Measurements from ENCODE around the gene SETD1A.

Gene SETD1A

DNA sequence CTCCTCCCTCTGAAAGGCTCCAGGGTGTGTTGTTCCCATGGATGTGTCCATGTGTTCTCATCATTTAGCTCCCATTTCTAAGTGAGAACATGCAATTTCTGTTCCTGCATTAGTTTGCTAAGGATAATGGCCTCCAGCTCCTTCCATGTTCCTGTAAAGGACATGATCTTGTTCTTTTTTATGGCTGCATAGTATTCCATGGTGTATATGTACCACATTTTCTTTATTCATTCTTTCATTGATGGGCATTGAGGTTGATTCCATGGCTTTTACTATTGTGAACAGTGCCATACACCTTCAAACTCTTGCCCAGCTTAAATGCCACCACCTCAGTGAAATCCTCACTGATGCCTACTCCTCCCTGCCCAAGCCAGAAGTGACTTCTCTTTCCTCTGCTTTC lies 13.2 kb upstream of the SETD1A start:
- H3K27me3 ChIP-seq (ENCODE audit: insufficient read depth, poor library complexity, severe bottlenecking): no peaks in the 10 kb centered on the region
- H3K27ac ChIP-seq (replicated peaks): no peak overlapping the region
- H3K4me3 ChIP-seq (replicated peaks; ENCODE audit: insufficient read depth, low read length): no peak overlapping the region
- no peak for DNase-seq (ENCODE audit: low read depth in 1 of 2, low spot score in 1 of 2)
- TF ChIP-seq, protein P1, sequence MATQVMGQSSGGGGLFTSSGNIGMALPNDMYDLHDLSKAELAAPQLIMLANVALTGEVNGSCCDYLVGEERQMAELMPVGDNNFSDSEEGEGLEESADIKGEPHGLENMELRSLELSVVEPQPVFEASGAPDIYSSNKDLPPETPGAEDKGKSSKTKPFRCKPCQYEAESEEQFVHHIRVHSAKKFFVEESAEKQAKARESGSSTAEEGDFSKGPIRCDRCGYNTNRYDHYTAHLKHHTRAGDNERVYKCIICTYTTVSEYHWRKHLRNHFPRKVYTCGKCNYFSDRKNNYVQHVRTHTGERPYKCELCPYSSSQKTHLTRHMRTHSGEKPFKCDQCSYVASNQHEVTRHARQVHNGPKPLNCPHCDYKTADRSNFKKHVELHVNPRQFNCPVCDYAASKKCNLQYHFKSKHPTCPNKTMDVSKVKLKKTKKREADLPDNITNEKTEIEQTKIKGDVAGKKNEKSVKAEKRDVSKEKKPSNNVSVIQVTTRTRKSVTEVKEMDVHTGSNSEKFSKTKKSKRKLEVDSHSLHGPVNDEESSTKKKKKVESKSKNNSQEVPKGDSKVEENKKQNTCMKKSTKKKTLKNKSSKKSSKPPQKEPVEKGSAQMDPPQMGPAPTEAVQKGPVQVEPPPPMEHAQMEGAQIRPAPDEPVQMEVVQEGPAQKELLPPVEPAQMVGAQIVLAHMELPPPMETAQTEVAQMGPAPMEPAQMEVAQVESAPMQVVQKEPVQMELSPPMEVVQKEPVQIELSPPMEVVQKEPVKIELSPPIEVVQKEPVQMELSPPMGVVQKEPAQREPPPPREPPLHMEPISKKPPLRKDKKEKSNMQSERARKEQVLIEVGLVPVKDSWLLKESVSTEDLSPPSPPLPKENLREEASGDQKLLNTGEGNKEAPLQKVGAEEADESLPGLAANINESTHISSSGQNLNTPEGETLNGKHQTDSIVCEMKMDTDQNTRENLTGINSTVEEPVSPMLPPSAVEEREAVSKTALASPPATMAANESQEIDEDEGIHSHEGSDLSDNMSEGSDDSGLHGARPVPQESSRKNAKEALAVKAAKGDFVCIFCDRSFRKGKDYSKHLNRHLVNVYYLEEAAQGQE (IDR thresholded peaks at IDR 0.05; ENCODE audit: insufficient replicate concordance, low read depth): no peak
- TF ChIP-seq POLR2AphosphoS5 (IDR thresholded peaks at IDR 0.05; ENCODE audit: low read depth) (no peak), GABPA (IDR thresholded peaks at IDR 0.05; ENCODE audit: low read depth) (no peak), SPI1 (IDR thresholded peaks at IDR 0.05; ENCODE audit: borderline replicate concordance, low read depth) (no peak)
- TF ChIP-seq, protein P2, sequence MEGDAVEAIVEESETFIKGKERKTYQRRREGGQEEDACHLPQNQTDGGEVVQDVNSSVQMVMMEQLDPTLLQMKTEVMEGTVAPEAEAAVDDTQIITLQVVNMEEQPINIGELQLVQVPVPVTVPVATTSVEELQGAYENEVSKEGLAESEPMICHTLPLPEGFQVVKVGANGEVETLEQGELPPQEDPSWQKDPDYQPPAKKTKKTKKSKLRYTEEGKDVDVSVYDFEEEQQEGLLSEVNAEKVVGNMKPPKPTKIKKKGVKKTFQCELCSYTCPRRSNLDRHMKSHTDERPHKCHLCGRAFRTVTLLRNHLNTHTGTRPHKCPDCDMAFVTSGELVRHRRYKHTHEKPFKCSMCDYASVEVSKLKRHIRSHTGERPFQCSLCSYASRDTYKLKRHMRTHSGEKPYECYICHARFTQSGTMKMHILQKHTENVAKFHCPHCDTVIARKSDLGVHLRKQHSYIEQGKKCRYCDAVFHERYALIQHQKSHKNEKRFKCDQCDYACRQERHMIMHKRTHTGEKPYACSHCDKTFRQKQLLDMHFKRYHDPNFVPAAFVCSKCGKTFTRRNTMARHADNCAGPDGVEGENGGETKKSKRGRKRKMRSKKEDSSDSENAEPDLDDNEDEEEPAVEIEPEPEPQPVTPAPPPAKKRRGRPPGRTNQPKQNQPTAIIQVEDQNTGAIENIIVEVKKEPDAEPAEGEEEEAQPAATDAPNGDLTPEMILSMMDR (IDR thresholded peaks at IDR 0.05; ENCODE audit: insufficient read depth, low read length): no peak

DNA sequence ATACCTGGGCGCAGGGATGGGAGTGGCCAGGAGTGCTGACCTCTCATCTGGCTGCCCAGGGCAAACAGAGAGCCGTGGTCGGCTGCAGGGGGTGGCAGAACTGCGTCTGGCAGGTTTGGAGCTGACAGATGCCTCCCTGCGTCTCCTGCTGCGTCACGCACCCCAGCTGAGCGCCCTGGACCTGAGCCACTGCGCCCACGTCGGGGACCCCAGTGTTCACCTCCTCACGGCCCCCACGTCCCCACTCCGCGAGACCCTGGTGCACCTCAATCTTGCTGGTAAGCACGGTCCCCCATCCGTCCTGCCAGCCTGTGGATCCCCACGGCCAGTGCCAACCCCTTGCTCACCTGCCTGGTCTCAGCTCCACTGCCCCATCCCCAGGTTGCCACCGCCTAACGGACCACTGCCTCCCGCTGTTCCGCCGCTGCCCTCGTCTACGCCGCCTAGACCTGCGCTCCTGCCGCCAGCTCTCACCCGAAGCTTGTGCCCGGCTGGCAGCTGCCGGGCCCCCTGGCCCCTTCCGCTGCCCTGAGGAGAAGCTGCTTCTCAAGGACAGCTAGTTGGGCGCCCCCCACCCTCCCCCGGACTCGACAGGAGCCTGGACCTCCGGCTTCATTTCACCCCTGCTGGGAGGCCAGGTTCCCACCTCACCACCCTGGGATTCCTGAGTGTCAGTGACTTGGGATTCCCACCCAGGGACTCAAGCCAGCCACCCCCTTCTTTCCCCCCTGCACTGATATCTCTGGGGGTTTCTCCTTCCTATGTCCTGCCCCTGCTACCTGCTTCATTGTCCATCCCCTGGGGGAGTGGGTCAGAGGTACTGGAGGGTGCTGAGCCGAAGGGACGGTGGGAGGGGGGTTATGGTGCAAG lies 10.6 kb upstream of the SETD1A start:
- no peak overlapping the region for H3K4me3 ChIP-seq (replicated peaks; ENCODE audit: insufficient read depth, low read length)
- no peak overlapping the region for H3K27ac ChIP-seq (replicated peaks)
- no peaks in the 10 kb centered on the region for H3K27me3 ChIP-seq (ENCODE audit: insufficient read depth, poor library complexity, severe bottlenecking)
- no peak for DNase-seq (ENCODE audit: low read depth in 1 of 2, low spot score in 1 of 2)
- TF ChIP-seq SPI1 (IDR thresholded peaks at IDR 0.05; ENCODE audit: borderline replicate concordance, low read depth): no peak
- no peak for TF ChIP-seq GABPA (IDR thresholded peaks at IDR 0.05; ENCODE audit: low read depth)
- TF ChIP-seq POLR2AphosphoS5 (IDR thresholded peaks at IDR 0.05; ENCODE audit: low read depth): no peak
- TF ChIP-seq, protein P2 (IDR thresholded peaks at IDR 0.05; ENCODE audit: insufficient read depth, low read length): no peak
- TF ChIP-seq, protein P1 (IDR thresholded peaks at IDR 0.05; ENCODE audit: insufficient replicate concordance, low read depth): no peak

DNA sequence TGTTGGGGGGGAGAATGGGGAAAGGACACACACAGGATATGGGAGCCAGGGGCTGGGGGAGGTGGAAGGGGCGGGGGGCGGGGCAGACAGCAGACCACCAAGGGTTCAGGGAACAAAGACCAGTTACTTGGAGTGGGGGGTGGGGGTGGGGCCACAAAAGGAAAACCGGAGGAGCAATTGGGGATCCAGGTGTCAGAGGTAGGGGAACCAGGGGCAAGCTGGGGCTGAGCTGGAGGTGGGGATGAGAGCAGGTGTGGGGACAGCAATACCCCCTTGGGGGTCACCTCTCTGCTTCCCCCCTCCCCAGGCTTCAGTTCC lies 10.1 kb upstream of the SETD1A start:
- DNase-seq (ENCODE audit: low read depth in 1 of 2, low spot score in 1 of 2): no peak
- no peak for TF ChIP-seq SPI1 (IDR thresholded peaks at IDR 0.05; ENCODE audit: borderline replicate concordance, low read depth)
- no peak overlapping the region for H3K4me3 ChIP-seq (replicated peaks; ENCODE audit: insufficient read depth, low read length)
- H3K27ac ChIP-seq (replicated peaks): no peak overlapping the region
- H3K27me3 ChIP-seq (ENCODE audit: insufficient read depth, poor library complexity, severe bottlenecking): no peaks in the 10 kb centered on the region

DNA sequence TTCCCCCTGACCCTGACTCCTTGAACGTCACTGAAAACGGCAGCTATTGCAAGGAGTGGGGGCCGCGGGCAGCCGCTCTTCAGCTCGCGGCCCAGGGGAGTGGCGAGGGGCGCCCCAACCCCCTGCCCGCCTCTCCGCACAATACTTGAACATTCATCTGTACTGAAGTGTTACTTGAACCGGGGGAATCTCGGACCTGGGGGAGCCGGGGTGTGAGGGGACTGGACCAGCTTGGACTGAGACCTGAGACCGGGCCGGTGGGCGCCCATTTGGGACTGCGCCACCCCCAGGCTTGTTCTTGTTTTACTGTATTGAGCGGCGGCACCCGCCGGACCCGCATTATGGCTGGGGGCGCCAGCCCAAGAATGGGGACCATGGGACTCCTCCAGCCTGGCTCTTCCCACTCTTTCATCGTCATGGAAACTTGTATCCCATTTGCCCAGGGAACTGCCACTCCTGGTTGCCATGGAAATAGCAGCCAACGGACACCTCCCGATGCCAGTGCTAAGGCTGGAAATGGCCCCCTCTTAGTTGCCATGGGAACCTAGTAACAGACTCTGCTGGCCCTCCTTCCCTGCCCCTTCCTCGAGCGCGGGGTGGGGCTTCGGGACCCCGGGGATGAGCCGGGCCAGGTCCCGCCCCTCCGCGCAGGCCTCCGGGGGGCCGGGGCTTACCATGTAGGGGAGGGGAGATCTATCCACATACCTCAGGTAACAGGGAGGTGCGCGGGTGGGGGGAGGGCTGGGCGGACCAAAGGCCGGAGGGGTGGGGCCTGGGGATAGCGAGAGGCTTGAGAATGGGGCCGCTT lies 9.5 kb upstream of the SETD1A start:
- Histone ChIP-seq H3K27ac (replicated peaks) (peak overlapping the region; percentile 88), H3K27me3 (ENCODE audit: insufficient read depth, poor library complexity, severe bottlenecking) (no peaks in the 10 kb centered on the region), H3K4me3 (replicated peaks; ENCODE audit: insufficient read depth, low read length) (peak overlapping the region; percentile 47)
- TF ChIP-seq, protein P1 (IDR thresholded peaks at IDR 0.05; ENCODE audit: insufficient replicate concordance, low read depth): no peak
- TF ChIP-seq, protein P2 (IDR thresholded peaks at IDR 0.05; ENCODE audit: insufficient read depth, low read length): no peak
- peak in 1 of 2 experiments; percentile 48 for DNase-seq (ENCODE audit: low read depth in 1 of 2, low spot score in 1 of 2)
